Right lung (tissue), 5 donors: Measurements from ENCODE around the gene SYNGR1. TPM values are rescaled to one million over a fixed set of nuclear protein-coding genes. Genes with fewer than 3 reads are reported as not detected.

Experiments used
- DNase-seq, 2 donors: peaks; one replicate each; pipeline ENCODE4 v3.0.0-alpha.2; 2013
- polyA plus RNA-seq, 5 donors: library from polyadenylated mRNA; unstranded; fragments of 120-200 nt; gene quantifications; one replicate each; pipeline versions ENCODE4 v1.2.1 to v1.2.3, GENCODE V29; 2013; ENCODE audit warnings: inconsistent platforms in 1 of 5, low replicate concordance in 1 of 5; ENCODE audit not compliant: insufficient read length in 5 of 5, insufficient read depth in 1 of 5

The SYNGR1 gene
- polyA plus RNA-seq, 5 donors: 22.8 to 35.0 (median 27.6) TPM

DNA sequence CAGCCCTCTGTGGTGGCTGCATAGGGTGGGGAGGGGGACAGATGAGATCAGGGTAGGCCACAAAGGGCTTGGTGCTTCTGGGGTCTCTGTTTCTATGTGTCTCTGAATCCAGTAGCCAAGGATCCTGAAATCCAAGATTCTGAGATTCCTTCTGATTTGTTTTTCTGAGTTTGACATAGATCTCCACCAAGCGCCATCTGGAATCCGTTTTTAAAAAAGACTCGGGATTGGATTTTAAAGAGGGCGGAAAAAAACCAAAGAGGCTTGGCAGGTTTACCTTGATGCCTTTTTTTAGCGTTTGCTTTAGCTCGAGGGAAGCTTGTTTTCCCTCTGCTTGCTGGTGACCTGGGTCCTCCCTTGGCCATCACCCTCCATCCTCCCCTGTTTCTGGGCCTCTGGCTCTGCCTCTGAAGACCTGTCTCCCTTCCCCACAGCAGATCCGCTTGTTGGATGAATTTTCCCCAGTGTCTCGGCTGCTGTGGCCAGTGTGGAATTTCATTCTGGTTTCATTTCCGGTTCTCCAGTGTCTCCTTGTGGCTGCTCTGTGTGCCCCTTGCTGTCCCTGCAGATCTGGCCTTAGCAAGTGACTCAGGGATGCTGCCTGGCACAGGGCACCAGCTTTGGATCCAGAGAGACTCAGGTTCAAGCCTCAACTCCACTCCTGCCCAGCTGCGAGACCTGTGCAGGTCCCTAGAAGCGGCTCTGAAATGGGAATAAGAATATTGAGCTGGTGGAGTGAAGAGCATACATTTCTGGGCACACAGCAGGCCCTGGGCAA is 15.1 kb downstream of the SYNGR1 start:
- DNase-seq: no peak

DNA sequence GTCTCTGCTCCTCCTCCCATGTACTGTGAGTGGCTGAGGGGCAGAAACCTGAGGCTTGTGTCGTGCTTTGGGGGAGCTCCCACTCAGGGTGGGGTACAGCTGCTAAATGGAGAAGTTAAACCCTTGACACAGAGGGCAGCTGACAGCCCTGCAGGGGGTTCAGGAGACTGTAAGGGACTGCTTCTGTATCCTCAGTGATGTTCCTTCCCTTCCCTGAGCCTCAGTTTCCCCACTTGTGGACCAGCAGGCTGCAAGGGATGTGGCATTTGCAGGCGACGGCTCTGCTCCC is 15.6 kb downstream of the SYNGR1 start:
- DNase-seq: no peak

DNA sequence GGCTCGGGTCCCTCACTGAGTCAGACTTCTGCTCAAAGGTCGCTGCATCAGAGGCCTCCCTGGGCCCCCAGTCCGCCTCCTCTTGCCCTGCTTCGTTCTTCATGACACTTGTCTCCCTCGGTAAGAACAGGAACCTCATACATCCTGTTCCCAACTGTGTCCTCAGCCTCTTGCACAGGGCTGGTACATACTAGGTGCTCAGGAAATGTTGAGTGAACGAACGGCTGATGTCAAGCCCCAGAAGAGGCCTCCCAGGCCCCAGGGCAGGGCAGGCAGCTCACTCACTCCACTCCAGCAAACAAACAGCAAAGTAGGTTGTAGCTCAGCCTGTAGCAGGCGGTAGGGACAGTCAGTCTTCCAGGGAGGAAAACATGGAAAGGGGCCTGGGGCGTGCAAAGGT is 17.2 kb downstream of the SYNGR1 start:
- no peak for DNase-seq

DNA sequence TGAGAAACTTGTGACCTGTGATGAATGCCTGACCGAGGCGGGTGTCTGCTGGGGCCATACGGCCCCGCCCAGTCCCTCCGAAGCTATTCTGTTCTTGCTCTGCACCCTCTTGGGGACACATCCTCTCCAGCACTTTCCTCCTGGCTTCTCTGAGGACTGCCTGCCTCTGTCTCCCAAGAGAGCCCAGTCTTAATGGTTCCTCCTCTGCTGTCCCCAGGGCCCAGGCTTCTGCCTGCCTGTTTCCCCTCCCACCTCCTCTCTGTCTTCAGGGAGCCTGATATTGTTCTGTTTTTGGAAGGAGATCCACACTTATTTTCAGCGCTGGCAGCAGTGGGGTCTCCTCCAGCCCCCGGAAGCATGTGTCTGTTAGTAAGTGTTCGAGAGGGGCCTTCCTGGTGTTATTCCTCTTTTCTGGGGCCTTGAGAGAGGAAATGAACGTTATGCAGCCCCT is 18.7 kb downstream of the SYNGR1 start:
- no peak for DNase-seq

DNA sequence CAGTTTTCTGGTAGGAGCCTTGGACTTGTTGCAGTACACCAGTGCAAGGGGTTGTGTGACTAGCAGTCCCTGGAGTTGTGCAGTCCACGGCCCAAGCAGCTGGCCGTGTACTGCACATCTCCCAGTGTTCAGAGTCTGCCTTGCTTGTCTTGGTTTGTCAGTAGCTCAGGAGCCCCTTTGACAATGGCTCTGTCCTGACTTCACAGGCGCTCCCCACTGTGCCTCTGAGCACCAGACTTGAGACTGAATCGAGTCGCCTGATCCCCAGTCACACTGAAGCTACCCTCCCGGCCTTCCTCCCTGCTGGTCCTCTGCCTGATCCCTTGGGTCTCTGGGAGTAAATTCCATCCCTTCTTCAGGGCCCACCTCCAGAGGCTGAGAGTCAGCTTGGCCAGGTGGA is 19.4 kb downstream of the SYNGR1 start:
- DNase-seq: no peak

GRCh38 chr22:39369586-39369985 is 19.8 kb downstream of the SYNGR1 start:
- no peak for DNase-seq

DNA sequence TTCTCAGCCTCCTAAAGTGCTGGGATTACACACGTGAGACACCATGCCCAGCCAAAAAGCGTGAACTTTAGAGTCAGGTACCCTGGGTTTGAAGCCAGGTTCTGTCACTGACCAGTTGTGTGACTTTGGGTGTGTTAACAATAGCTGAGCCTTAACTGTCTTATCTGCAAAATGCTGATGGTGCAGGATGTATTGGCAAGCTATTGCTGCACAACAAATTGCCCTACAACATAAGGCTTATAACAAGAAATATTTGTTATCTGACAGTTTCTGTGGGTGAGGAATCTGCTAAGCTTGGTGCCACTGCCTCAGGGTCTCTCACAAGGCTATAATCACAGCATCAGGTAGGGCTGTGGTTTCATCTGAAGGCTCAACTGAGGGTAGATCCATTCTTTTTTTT is 21.9 kb downstream of the SYNGR1 start:
- no peak for DNase-seq

DNA sequence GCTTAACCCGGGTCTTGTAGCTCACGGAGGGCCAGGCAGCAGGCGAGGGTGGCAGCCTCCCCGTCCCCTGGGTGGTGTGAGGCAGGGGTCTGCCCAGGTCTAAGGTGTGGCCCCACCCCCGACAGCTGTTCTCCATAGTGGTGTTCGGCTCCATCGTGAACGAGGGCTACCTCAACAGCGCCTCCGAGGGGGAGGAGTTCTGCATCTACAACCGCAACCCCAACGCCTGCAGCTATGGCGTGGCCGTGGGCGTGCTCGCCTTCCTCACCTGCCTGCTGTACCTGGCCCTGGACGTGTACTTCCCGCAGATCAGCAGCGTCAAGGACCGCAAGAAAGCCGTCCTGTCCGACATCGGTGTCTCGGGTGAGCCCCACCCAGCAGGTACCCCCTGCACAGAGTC is 24.4 kb downstream of the SYNGR1 start:
- DNase-seq: no peak

GRCh38 chr22:39374801-39375200 is 25.0 kb downstream of the SYNGR1 start:
- DNase-seq: no peak

GRCh38 chr22:39375646-39376045 is 25.9 kb downstream of the SYNGR1 start:
- DNase-seq: no peak

GRCh38 chr22:39379756-39380730 is 30.3 kb downstream of the SYNGR1 start:
- no peak for DNase-seq

DNA sequence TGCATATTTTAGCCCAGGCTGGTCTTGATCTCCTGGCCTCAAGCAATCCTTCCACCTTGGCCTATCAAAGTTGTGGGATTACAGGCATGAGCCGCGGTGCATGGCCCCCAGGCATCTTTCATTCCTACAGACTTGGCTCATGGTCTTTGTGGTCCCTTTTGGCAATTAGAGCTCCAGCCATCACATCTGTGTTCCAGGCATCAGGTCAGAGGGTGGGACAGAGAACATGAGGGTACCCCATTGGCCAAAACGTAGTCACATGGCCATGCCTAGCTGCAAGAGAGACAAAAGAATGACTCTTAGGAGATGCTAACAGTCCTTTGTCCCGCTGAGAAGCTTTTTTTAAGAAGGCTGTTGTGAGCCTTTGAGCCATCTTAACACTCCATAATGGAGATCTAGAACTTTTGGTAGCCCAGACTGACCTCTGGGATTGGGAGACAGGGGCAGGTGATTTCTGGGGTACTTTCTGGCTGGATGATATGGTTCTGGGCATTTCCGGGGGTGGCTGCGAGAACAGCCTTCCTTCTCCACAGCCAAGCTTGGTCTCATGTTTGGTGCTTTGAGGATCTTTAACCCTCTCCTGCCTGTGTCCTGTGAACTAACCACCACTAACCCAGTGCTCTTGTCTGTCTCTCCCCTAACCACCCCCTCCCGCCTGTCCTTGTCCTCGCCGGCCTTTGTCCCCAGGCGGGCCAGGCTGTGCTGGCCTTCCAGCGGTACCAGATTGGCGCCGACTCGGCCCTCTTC is 31.4 kb downstream of the SYNGR1 start:
- no peak for DNase-seq

DNA sequence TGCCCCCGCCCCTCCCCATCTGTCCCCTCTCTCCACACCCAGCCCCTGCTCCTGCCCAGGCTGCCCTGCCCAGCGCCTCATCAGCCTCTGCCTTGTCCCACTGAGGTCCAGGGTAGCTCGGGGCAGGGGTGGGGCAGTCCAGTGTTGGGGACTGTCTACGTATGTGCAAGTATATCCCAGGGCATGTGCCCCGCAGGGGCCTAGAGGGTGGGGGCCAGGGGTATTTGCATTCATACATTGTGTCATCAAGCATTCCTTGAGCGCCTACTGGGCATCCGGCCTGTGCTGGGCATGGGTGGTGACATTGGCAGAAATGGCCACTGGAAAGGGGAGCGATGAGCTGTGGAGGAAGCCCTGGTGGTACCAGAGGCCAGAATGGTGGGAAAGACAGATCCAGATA is 32.1 kb downstream of the SYNGR1 start:
- no peak for DNase-seq

- no peak for DNase-seq
Observed at GRCh38 chr22:39382410-39382809, 32.6 kb downstream of the SYNGR1 start.

GRCh38 chr22:39383841-39384625 is 34.2 kb downstream of the SYNGR1 start:
- no peak for DNase-seq

- no peak for DNase-seq
Observed at GRCh38 chr22:39384750-39385480, 35.1 kb downstream of the SYNGR1 start.

- DNase-seq: peak; percentile 75 to 76
Observed at GRCh38 chr22:39388261-39389011, 38.6 kb downstream of the SYNGR1 start.

- no peak for DNase-seq
Observed at GRCh38 chr22:39389420-39389819, 39.6 kb downstream of the SYNGR1 start.

DNA sequence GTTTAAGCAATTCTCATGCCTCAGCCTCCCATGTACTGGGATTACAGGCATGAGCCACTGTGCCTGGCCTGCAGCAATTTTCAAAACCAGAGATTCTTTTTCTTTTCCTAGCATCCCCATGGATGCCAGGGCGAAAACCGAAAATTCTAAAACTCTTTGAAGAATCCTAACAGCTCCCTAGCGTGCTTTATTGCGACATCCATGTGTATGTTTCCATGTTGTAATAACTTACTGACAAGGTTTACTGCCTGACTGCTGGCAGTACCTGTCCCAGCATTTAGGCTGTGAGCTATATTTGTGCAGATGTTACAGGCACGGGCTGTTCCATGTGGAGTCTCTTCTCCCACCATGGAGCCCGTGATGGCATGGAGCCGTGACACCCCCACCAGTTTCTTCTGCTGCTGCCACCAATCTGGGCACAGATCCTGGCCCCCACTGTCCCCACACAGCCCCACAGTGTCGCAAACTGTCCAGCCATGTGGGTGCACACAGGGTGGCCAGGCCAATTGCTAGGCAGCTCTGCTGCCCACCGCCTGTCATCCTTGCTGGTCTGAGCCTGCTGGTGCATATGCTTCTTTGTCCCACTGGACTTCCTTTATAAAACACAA is 42.7 kb downstream of the SYNGR1 start:
- no peak for DNase-seq
